ENCODE data around the gene CAPN1.

The CAPN1 gene

DNA sequence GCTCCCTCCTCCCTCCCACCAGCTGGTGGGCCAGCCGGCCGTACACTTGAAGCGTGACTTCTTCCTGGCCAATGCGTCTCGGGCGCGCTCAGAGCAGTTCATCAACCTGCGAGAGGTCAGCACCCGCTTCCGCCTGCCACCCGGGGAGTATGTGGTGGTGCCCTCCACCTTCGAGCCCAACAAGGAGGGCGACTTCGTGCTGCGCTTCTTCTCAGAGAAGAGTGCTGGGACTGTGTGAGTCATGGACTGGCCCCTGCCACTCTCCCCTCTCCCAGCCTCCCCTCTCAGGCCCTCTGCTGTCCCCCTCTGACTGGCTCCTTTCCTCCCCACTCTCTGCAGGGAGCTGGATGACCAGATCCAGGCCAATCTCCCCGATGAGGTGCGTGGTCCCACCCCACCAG, 24.7 kb downstream of the CAPN1 start:
- H3K4me3 ChIP-seq (replicated peaks; ENCODE audit: insufficient read depth, low read length): no peak overlapping the region
- no peak for TF ChIP-seq REST (IDR thresholded peaks at IDR 0.05; ENCODE audit: insufficient replicate concordance, low read depth)
- TF ChIP-seq SPI1 (IDR thresholded peaks at IDR 0.05; ENCODE audit: borderline replicate concordance, low read depth): no peak
- TF ChIP-seq CTCF (IDR thresholded peaks at IDR 0.05; ENCODE audit: insufficient read depth, low read length): no peak
- no peak for TF ChIP-seq GABPA (IDR thresholded peaks at IDR 0.05; ENCODE audit: low read depth)
- no peak for TF ChIP-seq POLR2AphosphoS5 (IDR thresholded peaks at IDR 0.05; ENCODE audit: low read depth)
- no peak for DNase-seq (ENCODE audit: low read depth in 1 of 2, low spot score in 1 of 2)
- H3K27me3 ChIP-seq (ENCODE audit: insufficient read depth, poor library complexity, severe bottlenecking): no peaks in the 10 kb centered on the region
- H3K27ac ChIP-seq (replicated peaks): no peak overlapping the region

DNA sequence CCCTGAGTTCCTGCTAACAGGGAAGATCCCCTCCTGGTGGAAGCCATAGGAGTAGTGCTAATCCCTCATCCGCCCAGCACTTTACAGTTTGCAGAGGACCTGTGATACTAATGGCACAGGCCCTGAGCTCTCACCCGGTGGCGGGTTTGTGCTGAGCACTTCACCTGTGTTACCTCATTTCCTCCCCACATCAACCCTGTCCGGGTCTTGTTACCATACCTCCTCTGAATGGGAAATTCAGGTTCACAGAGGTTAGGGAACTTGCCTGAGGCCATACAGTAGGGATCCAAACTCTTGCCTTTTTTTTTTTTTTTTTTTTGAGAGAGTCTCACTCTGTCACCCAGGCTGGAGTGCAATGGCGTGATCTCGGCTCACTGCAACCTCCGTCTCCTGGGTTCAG, 25.2 kb downstream of the CAPN1 start:
- no peaks in the 10 kb centered on the region for H3K27me3 ChIP-seq (ENCODE audit: insufficient read depth, poor library complexity, severe bottlenecking)
- TF ChIP-seq POLR2AphosphoS5 (IDR thresholded peaks at IDR 0.05; ENCODE audit: low read depth): no peak
- DNase-seq (ENCODE audit: low read depth in 1 of 2, low spot score in 1 of 2): no peak
- no peak overlapping the region for H3K4me3 ChIP-seq (replicated peaks; ENCODE audit: insufficient read depth, low read length)
- no peak overlapping the region for H3K27ac ChIP-seq (replicated peaks)

- H3K4me3 ChIP-seq (replicated peaks; ENCODE audit: insufficient read depth, low read length): no peak overlapping the region
- DNase-seq (ENCODE audit: low read depth in 1 of 2, low spot score in 1 of 2): no peak
- no peaks in the 10 kb centered on the region for H3K27me3 ChIP-seq (ENCODE audit: insufficient read depth, poor library complexity, severe bottlenecking)
- H3K27ac ChIP-seq (replicated peaks): no peak overlapping the region
- TF ChIP-seq SPI1 (IDR thresholded peaks at IDR 0.05; ENCODE audit: borderline replicate concordance, low read depth): no peak
Measured at GRCh38 chr11:65207918-65208784, 26.4 kb downstream of the CAPN1 start.

- TF ChIP-seq REST (IDR thresholded peaks at IDR 0.05; ENCODE audit: insufficient replicate concordance, low read depth) (no peak), SPI1 (IDR thresholded peaks at IDR 0.05; ENCODE audit: borderline replicate concordance, low read depth) (peak; percentile 61; the same call in 1 of the 2 replicates), CTCF (IDR thresholded peaks at IDR 0.05; ENCODE audit: insufficient read depth, low read length) (no peak)
- Histone ChIP-seq H3K27ac (replicated peaks) (peak overlapping the region; percentile 34; the same call in 1 of the 2 replicates), H3K27me3 (ENCODE audit: insufficient read depth, poor library complexity, severe bottlenecking) (no peaks in the 10 kb centered on the region), H3K4me3 (replicated peaks; ENCODE audit: insufficient read depth, low read length) (no peak overlapping the region)
- DNase-seq (ENCODE audit: low read depth in 1 of 2, low spot score in 1 of 2): peak in 1 of 2 experiments; percentile 46
Measured at GRCh38 chr11:65208785-65209710, 27.3 kb downstream of the CAPN1 start.
